ENCODE measurements around the gene KRT86.

- TF ChIP-seq MAX (IDR thresholded peaks at IDR 0.05) (no peak), CREB1 (IDR thresholded peaks at IDR 0.05; ENCODE audit: low read depth) (no peak), FOXM1 (IDR thresholded peaks at IDR 0.05; ENCODE audit: borderline replicate concordance, low read depth) (no peak), EGR1 (IDR thresholded peaks at IDR 0.05) (no peak), EP300 (IDR thresholded peaks at IDR 0.05; ENCODE audit: borderline replicate concordance) (no peak), RAD21 (IDR thresholded peaks at IDR 0.05; ENCODE audit: low read depth) (no peak), REST (IDR thresholded peaks at IDR 0.05; ENCODE audit: low read depth) (no peak), YY1 (IDR thresholded peaks at IDR 0.05; ENCODE audit: low read depth) (no peak), TAF1 (IDR thresholded peaks at IDR 0.05; ENCODE audit: low read depth) (no peak), NFIC (IDR thresholded peaks at IDR 0.05) (no peak)
Measured at GRCh38 chr12:52242442-52243258, 31.8 kb upstream of the KRT86 start.
